Tibial artery (tissue), 4 donors: ENCODE measurements around the gene ICAM1.

Experiments used
- DNase-seq, 2 donors: peaks; one replicate each; pipeline ENCODE4 v3.0.0-alpha.2; 2019
- H3K27ac ChIP-seq, 2 donors: fragments of 200-600 bp; sonication (generic) in 1 of 2; 1 replicate in 1 of 2; 2 replicates in 1 of 2; pipeline ENCODE4 v1.5.1; 2018 to 2019; ENCODE audit warnings: mild to moderate bottlenecking in 1 of 2
- H3K27me3 ChIP-seq, 2 donors: fragments of 200-600 bp; sonication (generic) in 1 of 2; one replicate each; pipeline versions ENCODE4 v1.5.1 to v1.6.0; 2016 to 2019
- H3K36me3 ChIP-seq, 3 donors: fragments of 200-600 bp; sonication (generic) in 2 of 3; one replicate each; pipeline ENCODE4 v1.5.1; 2016 to 2019; ENCODE audit warnings: mild to moderate bottlenecking in 2 of 3
- H3K4me1 ChIP-seq, 4 donors: fragments of 200-600 bp; sonication (generic) in 2 of 4; 1 replicate in 3 of 4; 2 replicates in 1 of 4; pipeline ENCODE4 v1.5.1; 2016 to 2019
- H3K4me3 ChIP-seq, 2 donors: fragments of 200-600 bp; sonication (generic) in 1 of 2; 1 replicate in 1 of 2; 2 replicates in 1 of 2; pipeline ENCODE4 v1.5.1; 2018 to 2019; ENCODE audit warnings: mild to moderate bottlenecking in 2 of 2
- H3K9me3 ChIP-seq, 3 donors: fragments of 200-600 bp; sonication (generic) in 1 of 3; one replicate each; pipeline ENCODE4 v1.5.1; 2016 to 2019
- CTCF ChIP-seq, 2 experiments: fragments of 200-600 bp in 1 of 2; fragments of 450-650 bp in 1 of 2; IDR thresholded peaks; one replicate each; pipeline ENCODE4 v1.5.1; 2017 to 2019; ENCODE audit warnings: antibody characterized with exemption in 2 of 2, mild to moderate bottlenecking in 1 of 2, moderate library complexity in 1 of 2
- intact Hi-C: fragments of 100-400 bp; cut with DNase I; formaldehyde crosslinking; loops from one replicate; pipeline ENCODE4 v1.15.0; 2023; ENCODE audit warnings: low total_unique reads

ICAM1 gene

GRCh38 chr19:10309423-10309822 is 38.5 kb downstream of the ICAM1 start, which contains the start of gene ZGLP1:
Gene ZGLP1 (minus strand): TSS chr19:10309815.
- intact Hi-C loops: no loop called here
- TF ChIP-seq CTCF (IDR thresholded peaks at IDR 0.05): no peak
- peaks cover 6 to 40% (median 7%) of the 10 kb centered on the region in 3 donors for H3K36me3 ChIP-seq
- DNase-seq: no peak
- no peak within 1 kb of the TSS for H3K4me3 ChIP-seq
- H3K4me1 ChIP-seq: peaks cover 0 to under 1% (median 0%) of the 10 kb centered on the region in 4 donors
- H3K27ac ChIP-seq: no peak within 1 kb of the TSS
- H3K27me3 ChIP-seq: no peaks in the 10 kb centered on the region
- H3K9me3 ChIP-seq: no peaks in the 10 kb centered on the region

- Histone ChIP-seq H3K27me3 (no peaks in the 10 kb centered on the region), H3K36me3 (peaks cover 27 to 59% (median 31%) of the 10 kb centered on the region in 3 donors), H3K27ac (peak within 1 kb of the TSS; percentile 50 to 69), H3K9me3 (no peaks in the 10 kb centered on the region), H3K4me3 (peak within 1 kb of the TSS; percentile 66 to 71), H3K4me1 (peaks cover 0 to 16% (median 10%) of the 10 kb centered on the region in 4 donors)
- DNase-seq: peak; percentile 84 to 88
- intact Hi-C loops: no loop called here
- no peak for TF ChIP-seq CTCF (IDR thresholded peaks at IDR 0.05)
Measured at GRCh38 chr19:10315335-10316214, 44.7 kb downstream of the ICAM1 start, which contains the start of gene FDX2. Gene FDX2 (minus strand): TSS chr19:10316015. CDS start chr19:10315996, 19 bp downstream.

GRCh38 chr19:10316229-10317044 is 45.5 kb downstream of the ICAM1 start:
- H3K36me3 ChIP-seq: peaks cover 29 to 59% (median 39%) of the 10 kb centered on the region in 3 donors
- DNase-seq: no peak
- peaks cover 0 to 16% (median 10%) of the 10 kb centered on the region in 4 donors for H3K4me1 ChIP-seq
- peak overlapping the region; percentile 66 to 71 for H3K4me3 ChIP-seq
- H3K27me3 ChIP-seq: no peaks in the 10 kb centered on the region
- no peak for TF ChIP-seq CTCF (IDR thresholded peaks at IDR 0.05)
- intact Hi-C loops: no loop called here
- H3K9me3 ChIP-seq: no peaks in the 10 kb centered on the region
- H3K27ac ChIP-seq: peak overlapping the region in 1 of 2 donors; percentile 69

- no peak for TF ChIP-seq CTCF (IDR thresholded peaks at IDR 0.05)
- Histone ChIP-seq H3K27me3 (no peaks in the 10 kb centered on the region), H3K9me3 (no peaks in the 10 kb centered on the region), H3K27ac (no peak overlapping the region), H3K4me1 (peaks cover 0 to 16% (median 10%) of the 10 kb centered on the region in 4 donors), H3K4me3 (no peak overlapping the region), H3K36me3 (peaks cover 33 to 64% (median 47%) of the 10 kb centered on the region in 3 donors)
- DNase-seq: no peak
- intact Hi-C loops: no loop called here
Measured at GRCh38 chr19:10317045-10317856, 46.3 kb downstream of the ICAM1 start.
